Measurements from ENCODE around the gene PCDHA8.
"Not testable (repeated sequence)": the region's sequence is repeated elsewhere in the genome, so short reads cannot be mapped to it uniquely, and the experiment has no call there.

PCDHA8 gene, protein sequence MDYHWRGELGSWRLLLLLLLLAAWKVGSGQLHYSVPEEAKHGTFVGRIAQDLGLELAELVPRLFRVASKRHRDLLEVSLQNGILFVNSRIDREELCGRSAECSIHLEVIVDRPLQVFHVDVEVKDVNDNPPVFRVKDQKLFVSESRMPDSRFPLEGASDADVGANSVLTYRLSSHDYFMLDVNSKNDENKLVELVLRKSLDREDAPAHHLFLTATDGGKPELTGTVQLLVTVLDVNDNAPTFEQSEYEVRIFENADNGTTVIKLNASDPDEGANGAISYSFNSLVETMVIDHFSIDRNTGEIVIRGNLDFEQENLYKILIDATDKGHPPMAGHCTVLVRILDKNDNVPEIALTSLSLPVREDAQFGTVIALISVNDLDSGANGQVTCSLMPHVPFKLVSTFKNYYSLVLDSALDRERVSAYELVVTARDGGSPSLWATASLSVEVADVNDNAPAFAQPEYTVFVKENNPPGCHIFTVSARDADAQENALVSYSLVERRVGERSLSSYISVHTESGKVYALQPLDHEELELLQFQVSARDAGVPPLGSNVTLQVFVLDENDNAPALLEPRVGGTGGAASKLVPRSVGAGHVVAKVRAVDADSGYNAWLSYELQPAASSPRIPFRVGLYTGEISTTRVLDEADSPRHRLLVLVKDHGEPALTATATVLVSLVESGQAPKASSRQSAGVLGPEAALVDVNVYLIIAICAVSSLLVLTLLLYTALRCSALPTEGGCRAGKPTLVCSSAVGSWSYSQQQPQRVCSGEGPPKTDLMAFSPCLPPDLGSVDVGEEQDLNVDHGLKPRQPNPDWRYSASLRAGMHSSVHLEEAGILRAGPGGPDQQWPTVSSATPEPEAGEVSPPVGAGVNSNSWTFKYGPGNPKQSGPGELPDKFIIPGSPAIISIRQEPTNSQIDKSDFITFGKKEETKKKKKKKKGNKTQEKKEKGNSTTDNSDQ

DNA sequence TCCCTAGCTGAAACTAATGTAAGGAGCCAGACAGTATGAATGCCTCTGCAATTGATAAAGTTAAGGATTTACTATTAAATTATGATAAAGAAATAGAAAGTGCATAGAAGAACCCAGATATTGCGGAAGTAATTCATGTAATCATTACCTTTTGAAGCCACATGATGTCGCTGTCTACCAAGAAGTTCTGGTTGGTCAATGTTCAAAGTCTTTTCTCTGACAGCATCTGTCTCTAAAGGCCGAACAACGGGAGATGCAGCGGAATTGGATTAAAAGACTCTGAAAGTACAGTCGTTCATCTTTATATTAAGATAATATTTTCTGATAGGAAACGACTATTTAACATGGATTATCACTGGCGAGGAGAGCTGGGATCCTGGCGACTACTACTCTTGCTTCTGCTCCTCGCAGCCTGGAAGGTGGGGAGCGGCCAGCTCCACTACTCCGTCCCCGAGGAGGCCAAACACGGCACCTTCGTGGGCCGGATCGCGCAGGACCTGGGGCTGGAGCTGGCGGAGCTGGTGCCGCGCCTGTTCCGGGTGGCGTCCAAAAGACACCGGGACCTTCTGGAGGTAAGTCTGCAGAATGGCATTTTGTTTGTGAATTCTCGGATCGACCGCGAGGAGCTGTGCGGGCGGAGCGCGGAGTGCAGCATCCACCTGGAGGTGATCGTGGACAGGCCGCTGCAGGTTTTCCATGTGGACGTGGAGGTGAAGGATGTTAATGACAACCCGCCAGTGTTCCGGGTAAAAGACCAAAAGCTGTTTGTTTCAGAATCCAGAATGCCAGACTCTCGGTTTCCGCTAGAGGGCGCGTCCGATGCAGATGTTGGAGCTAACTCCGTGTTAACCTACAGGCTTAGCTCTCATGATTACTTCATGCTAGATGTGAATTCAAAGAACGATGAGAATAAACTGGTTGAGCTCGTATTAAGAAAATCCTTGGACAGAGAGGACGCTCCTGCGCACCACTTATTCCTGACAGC, at the start of gene PCDHA8:
Gene PCDHA8, plus strand, starts transcription at position 210 of the 985 bp plus-strand sequence. Its CDS starts 135 bp downstream, at position 345.
- FAIRE-seq = no peak

DNA sequence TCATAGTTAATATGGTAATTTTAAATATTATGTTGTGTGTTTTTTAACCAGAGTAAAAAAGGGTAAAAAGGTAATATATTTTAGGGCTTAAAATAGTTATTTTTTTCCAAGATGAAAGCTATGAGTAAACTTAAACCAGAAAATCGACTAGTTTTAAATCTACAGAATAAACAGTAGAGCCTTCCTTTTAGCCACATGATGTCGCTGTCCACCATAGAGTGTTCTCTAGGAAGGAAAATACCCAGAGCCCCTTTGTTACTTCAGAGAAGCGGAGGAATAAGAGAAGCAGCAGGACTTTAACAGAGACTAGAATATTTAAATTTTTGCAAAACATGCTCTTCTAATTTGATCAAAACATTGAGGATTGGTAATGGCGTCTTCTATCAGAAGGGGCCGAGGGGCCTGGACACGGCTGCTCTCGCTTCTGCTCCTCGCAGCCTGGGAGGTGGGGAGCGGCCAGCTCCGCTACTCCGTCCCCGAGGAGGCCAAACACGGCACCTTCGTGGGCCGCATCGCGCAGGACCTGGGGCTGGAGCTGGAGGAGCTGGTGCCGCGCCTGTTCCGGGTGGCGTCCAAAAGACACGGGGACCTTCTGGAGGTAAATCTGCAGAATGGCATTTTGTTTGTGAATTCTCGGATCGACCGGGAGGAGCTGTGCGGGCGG, 46.3 kb upstream of the PCDHA8 start, which contains the start of gene PCDHA2:
Gene PCDHA2, plus strand, starts transcription at position 258 of the 664 bp plus-strand sequence.
- peak; percentile 87 for FAIRE-seq

DNA sequence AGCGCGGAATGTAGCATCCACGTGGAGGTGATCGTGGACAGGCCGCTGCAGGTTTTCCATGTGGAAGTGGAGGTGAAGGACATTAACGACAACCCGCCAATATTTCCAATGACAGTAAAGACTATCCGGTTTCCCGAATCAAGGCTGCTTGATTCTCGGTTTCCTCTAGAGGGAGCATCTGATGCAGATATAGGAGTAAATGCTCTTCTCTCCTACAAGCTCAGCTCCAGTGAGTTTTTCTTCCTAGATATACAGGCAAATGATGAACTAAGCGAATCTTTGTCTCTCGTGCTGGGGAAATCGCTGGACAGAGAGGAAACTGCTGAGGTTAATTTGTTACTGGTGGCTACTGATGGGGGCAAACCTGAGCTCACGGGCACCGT, 45.7 kb upstream of the PCDHA8 start:
- FAIRE-seq = peak; percentile 19

DNA sequence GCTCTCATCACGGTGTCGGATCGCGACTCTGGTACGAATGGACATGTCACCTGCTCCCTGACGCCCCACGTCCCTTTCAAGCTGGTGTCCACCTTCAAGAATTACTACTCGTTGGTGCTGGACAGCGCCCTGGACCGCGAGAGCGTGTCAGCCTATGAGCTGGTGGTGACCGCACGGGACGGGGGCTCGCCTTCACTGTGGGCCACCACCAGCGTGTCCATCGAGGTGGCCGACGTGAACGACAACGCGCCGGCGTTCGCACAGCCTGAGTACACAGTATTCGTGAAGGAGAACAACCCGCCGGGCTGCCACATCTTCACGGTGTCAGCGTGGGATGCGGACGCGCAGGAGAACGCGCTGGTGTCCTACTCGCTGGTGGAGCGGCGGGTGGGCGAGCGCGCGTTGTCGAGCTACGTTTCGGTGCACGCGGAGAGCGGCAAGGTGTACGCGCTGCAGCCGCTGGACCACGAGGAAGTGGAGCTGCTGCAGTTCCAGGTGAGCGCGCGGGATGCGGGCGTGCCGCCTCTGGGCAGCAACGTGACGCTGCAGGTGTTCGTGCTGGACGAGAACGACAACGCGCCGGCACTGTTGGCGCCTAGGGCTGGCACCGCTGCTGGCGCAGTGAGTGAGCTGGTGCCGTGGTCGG, 44.8 kb upstream of the PCDHA8 start:
- FAIRE-seq = not testable (repeated sequence)

DNA sequence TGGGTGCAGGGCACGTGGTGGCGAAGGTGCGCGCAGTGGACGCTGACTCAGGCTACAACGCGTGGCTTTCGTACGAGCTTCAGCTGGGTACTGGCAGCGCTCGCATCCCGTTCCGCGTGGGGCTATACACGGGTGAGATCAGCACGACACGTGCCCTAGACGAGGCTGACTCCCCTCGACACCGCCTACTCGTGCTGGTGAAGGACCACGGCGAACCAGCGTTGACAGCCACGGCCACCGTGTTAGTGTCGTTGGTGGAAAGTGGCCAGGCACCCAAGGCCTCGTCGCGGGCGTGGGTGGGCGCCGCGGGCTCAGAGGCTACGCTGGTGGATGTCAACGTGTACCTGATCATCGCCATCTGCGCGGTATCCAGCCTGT, 44.3 kb upstream of the PCDHA8 start:
- FAIRE-seq = no peak

- peak; percentile 9 for FAIRE-seq
These were observed 40.0 kb upstream of the PCDHA8 start, which contains the start of gene PCDHA3 for GRCh38 chr5:140800816-140801493. Gene PCDHA3 (plus strand): TSS chr5:140801057.

DNA sequence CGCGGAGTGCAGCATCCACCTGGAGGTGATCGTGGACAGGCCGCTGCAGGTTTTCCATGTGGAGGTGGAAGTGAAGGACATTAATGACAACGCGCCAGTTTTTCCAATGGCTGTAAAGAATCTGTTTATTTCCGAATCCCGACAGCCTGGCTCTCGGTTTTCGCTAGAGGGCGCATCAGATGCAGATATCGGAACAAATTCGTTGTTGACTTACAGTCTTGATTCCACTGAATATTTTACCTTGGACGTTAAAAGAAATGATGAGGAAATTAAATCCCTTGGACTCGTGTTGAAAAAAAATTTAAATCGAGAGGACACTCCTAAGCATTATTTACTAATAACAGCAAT, 39.5 kb upstream of the PCDHA8 start:
- no peak for FAIRE-seq

DNA sequence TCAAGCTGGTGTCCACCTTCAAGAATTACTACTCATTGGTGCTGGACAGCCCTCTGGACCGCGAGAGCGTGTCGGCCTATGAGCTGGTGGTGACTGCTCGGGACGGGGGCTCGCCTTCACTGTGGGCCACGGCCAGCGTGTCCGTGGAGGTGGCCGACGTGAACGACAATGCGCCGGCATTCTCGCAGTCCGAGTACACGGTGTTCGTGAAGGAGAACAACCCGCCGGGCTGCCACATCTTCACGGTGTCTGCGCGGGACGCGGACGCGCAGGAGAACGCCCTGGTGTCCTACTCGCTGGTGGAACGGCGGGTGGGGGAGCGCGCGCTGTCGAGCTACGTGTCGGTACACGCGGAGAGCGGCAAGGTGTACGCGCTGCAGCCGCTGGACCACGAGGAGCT, 38.6 kb upstream of the PCDHA8 start:
- not testable (repeated sequence) for FAIRE-seq

- FAIRE-seq = no peak
These were observed 38.2 kb upstream of the PCDHA8 start for GRCh38 chr5:140802781-140803271.

DNA sequence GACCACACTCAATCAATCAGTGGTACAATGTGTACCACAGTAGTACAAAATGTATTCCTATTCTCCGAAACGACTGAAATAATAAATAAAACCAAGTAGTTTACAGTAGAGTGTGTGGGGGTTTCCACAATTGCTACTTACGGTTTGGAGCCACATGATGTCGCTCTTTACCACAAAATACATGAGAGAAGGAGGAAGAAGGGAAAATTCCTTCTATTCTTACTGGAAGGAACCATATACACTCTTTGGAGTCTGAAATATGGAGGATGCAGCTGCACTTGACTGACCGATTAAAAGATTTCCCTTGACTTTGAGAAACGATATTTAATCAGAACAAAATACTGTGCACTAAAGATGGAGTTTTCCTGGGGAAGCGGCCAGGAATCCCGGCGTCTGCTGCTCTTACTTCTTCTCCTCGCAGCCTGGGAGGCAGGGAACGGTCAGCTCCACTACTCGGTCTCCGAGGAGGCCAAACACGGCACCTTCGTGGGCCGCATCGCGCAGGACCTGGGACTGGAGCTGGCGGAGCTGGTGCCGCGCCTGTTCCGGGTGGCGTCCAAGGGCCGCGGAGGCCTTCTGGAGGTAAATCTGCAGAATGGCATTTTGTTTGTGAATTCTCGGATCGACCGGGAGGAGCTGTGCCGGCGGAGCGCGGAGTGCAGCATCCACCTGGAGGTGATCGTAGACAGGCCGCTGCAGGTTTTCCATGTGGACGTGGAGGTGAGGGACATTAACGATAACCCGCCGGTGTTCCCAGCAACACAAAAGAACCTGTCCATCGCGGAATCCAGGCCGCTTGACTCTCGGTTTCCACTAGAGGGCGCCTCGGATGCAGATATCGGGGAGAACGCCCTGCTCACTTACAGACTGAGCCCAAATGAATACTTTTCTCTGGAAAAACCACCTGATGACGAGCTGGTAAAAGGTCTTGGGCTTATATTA, 33.9 kb upstream of the PCDHA8 start, which contains the start of gene PCDHA4:
Gene PCDHA4, plus strand, starts transcription at position 235 of the 942 bp plus-strand sequence.
- no peak for FAIRE-seq

- not testable (repeated sequence) for FAIRE-seq
These were observed 32.6 kb upstream of the PCDHA8 start for GRCh38 chr5:140808241-140808888.

GRCh38 chr5:140808889-140809291, 32.1 kb upstream of the PCDHA8 start:
- FAIRE-seq = no peak

DNA sequence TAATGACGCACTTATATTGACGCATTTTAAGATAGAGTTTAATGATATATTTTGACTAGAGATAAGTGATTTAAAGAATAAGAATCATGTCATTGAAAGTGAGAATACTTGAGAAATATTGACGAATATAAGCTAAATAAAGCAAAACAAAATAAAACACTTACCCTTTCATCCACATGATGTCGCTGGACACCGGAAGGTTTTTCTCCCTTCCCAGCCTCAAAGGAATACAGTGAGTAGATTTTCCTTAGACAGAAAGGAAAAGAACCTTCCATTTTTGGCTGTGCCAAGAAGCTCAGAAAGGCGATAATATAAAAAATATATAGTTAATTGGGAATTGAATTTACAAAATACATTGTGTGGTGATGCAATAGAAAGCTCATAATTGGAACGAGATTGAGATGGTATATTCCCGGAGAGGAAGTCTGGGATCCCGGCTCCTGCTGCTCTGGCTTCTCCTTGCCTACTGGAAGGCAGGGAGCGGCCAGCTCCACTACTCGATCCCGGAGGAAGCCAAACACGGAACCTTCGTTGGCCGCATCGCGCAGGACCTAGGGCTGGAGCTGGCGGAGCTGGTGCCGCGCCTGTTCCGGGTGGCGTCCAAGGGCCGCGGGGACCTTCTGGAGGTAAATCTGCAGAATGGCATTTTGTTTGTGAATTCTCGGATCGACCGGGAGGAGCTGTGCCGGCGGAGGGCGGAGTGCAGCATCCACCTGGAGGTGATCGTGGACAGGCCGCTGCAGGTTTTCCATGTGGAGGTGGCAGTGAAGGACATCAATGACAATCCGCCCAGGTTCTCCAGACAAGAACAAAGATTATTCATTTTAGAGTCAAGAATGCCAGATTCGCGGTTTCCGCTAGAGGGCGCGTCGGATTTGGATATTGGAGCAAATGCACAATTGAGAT, 19.4 kb upstream of the PCDHA8 start, which contains the start of gene PCDHA5:
Gene PCDHA5, plus strand, starts transcription at position 239 of the 906 bp plus-strand sequence.
- peak; percentile 96 for FAIRE-seq

DNA sequence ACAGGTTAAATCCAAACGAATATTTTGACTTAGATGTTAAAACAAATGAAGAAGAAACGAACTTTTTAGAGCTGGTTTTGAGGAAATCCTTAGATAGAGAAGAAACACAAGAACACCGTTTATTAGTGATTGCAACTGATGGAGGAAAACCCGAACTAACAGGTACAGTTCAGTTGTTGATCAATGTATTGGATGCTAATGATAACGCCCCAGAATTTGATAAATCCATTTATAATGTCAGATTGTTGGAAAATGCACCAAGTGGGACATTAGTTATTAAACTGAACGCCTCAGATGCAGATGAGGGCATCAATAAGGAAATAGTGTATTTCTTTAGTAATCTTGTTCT, 18.7 kb upstream of the PCDHA8 start:
- FAIRE-seq = no peak

DNA sequence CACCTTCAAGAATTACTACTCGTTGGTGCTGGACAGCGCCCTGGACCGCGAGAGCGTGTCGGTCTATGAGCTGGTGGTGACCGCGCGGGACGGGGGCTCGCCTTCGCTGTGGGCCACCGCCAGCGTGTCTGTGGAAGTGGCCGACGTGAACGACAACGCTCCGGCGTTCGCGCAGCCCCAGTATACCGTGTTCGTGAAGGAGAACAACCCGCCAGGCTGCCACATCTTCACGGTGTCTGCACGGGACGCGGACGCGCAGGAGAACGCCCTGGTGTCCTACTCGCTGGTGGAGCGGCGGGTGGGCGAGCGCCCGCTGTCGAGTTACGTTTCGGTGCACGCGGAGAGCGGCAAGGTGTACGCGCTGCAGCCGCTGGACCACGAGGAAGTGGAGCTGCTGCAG, 18.0 kb upstream of the PCDHA8 start:
- FAIRE-seq = not testable (repeated sequence)

GRCh38 chr5:140823475-140823874, 17.5 kb upstream of the PCDHA8 start:
- FAIRE-seq = no peak

DNA sequence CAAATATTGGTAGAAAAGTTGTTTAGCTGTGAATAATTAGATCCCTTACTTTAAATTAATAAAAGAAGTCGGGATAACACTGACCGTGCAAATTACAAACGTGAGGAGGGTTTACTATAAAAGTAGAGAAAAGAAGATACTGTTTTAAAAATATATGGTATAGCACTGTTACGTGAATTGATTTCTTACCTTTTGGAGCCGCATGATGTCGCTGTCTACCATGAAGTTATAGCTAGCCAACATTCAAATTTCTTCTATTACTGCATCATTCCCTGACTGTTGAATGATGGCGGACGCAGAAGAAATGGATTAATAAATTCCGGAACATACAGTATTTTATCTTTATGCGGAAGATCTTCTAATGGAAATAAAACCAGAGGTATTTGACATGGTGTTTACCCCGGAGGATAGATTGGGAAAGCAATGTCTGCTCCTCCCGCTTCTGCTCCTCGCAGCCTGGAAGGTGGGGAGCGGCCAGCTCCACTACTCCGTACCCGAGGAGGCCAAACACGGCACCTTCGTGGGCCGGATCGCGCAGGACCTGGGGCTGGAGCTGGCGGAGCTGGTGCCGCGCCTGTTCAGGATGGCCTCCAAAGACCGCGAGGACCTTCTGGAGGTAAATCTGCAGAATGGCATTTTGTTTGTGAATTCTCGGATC, 13.2 kb upstream of the PCDHA8 start, which contains the start of gene PCDHA6:
Gene PCDHA6, plus strand, starts transcription at position 257 of the 658 bp plus-strand sequence. Its CDS starts 132 bp downstream, at position 389.
- no peak for FAIRE-seq
